Right hindlimb (tissue), 1 donor: Measurements from ENCODE around the gene KCNK2.
A peak's percentile ranks its signal among the peaks of the same experiment; 100 is the strongest.

ENCODE experiments used
- DNase-seq: peaks from one replicate; pipeline ENCODE4 v3.0.0-alpha.2; 2018

The KCNK2 gene

DNA sequence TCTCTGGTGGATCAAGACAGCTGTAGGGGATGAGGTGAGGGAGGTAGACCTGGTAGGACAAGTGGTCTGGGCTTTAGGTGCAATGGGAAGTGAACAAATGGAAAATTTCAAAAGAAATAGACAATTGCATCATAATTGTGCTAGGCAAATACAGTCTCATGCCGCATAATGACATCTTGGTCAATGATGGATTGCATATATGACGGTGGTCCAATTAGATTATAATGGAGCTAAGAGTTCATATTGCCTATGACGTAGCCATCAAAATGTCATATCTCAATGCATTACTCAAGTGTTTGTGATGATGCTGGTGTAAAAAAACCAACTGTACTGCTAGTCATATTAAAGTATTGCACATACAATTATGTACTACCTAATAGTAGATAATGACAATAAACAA lies 19.0 kb downstream of the KCNK2 start:
- DNase-seq = no peak

DNA sequence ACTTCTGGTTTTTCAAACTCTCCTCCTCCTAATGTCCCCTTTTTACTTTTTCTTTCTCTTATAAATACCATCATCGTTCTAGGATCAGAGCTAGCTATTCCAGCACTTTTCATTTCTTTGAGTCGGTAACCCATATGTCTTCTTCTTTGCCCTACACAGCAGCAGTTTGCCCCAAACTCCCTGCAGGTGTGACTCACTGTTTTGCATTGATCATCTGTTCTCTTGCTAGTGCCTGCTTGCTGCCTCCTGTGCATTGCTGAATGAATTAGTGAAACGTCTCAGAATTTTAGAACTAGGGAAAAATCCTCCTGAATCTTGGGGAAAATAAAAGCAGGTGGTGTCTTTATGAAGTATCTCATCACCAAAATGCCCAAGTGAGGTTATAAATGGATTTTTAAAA lies 21.7 kb downstream of the KCNK2 start:
- DNase-seq = no peak

DNA sequence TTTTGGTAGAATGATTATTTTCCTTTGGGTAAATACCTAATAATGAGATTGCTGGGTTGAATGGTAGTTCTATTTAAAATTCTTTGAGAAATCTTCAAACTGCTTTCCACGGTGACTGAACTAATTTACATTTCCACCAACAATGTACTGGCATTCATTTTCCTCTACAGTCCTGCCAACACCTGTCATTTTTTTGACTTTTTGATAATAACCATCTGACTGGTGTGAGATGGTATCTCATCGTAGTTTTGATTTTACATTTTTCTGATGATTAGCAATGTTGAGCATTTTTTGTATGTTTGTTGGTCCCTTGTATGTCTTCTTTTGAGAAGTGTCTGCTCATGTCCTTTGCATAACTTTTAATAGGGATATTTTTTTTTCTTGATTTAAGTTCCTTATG lies 23.5 kb downstream of the KCNK2 start:
- no peak for DNase-seq

DNA sequence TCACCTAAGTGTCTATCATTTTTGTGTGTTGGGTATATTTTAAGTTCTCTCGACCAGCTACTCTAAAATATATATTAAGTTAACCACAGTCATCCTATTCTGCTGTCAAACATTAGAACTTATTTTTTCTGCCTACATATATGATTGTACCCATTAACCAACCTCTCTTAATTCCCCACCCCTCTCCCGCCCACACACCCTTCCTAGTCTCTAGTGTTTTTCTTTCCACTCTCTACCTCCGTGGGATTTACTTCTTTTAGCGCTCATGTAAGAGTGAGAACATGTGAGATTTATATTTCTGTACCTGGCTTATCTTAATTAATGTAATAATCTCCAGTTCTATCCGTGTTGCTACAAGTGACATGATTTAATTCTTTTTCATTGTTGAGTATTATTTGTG lies 26.6 kb downstream of the KCNK2 start:
- DNase-seq = no peak

DNA sequence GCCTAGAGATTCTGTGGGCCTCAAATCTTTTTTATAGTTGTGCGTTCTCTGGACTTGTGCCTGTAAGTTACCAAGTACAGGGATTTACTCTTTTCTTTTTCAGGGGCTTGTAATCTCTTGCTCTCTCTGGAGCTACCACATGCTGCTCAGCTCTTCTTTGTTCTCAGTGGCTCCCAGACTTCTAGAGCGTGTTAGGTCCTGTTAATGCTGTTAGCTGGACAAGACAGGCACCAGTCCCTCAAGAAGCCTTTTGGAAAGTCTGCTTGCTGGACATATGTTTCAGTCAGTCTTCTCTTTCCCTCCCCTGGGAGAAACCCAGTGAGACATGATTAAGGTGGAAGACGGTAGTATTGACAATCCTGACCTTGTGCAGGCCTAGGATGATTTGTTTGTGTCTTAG lies 29.4 kb downstream of the KCNK2 start:
- DNase-seq = no peak

DNA sequence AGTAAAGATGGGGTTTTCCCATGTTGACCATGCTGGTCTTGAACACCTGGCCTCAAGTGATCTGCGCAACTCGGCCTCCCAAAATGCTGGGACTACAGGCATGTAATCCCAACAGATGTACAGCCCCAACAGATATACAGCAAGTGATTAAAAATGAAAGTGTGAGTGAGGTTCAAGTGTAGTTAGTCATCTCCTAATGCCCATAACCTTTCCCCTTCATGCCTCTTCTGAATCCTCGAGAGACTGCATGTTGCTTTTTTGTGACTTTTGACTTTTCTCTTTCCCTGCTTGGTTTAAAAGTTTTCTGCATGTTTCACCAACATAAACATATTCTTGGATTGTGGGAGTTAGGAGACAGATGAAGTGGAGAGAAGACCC lies 31.2 kb downstream of the KCNK2 start:
- no peak for DNase-seq

DNA sequence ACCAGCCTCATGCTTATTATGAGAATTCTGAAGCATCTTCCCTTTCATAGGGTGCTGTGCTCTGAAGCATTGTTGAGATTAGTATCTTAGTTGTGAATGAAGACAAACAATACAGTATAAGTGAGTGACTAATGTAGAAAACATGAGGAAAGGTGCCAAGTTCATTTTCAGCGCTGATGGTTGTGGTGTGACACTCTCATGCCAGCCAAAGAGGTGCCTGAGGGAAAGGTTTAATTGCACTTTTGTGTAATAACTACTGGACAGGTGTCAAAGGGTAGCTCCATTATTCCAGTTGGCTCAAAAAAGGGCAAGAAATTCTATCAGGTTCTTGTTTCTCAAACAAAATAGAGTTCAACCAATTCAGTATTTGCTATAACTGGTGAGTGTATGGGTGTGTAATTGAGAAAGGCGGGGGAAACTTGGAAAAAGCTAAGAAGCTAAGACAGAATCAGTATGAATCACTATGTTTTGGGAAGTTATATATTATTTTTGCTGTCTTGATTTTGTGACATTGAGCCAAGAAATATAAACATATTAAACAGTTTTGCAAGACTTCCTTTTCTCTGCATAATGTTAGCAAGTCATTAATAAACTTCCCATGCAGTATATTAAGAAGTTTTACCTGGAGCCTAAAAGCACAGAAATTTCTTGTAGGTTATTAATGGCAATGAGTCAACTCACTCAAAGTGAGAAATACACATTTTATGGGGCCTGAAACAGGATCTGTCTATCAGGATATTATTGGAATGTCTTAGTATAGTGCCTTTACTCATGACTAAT lies 31.8 kb downstream of the KCNK2 start:
- no peak for DNase-seq

DNA sequence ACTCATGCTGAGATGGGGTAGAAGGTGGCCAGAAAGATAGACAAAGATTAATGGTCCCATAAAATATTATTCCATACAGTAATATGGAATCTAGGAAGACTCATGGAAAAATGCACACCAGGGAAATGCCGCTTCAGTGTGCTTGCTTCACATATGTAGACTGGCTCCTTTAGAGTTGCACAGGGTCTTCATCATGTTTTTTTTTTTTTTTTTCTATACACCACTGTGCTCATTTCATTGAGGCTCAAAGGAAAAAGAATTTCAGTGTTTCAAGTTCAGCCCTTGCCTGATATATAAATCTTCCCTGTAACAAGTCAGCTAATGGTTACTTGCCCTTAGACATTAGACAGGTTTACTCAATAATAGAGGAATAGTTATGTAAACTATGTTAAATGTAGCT lies 33.2 kb downstream of the KCNK2 start:
- DNase-seq = no peak

DNA sequence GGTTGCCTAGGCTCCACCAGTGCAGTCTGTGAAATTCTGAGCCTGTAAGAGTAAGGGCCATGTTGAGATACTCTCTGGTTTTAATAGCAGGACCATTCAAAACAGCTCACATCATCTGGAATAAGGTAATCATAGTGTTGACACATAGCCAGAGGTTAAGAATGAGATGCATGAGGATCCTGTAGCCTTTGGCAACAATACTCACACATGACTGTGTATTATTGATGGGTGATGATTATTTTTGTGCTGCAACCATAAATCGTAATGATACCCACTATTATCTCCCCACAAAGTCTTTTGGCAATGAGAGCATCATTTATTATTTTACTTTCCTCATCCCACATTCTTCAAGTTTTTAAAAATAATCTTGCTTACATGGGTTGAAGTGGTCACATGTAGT lies 35.5 kb downstream of the KCNK2 start:
- no peak for DNase-seq

DNA sequence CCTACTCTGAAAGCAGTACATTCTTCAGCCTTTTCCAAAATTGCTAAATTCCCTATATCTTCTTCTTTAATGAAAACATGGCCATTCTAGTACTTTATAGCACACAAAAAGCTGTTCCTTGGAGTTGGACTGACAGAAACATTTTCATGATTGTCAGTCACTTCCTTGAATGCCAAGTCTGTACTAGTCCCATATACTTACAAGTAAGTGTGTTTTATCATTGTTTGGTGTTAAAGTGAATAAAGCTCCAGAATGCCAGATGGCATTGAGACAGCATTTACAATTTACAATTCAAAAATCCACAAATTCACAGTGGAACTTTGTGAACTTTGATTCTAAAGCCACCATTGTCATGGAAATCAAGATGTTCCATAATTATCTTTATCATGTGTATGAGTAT lies 36.5 kb downstream of the KCNK2 start:
- DNase-seq = no peak

DNA sequence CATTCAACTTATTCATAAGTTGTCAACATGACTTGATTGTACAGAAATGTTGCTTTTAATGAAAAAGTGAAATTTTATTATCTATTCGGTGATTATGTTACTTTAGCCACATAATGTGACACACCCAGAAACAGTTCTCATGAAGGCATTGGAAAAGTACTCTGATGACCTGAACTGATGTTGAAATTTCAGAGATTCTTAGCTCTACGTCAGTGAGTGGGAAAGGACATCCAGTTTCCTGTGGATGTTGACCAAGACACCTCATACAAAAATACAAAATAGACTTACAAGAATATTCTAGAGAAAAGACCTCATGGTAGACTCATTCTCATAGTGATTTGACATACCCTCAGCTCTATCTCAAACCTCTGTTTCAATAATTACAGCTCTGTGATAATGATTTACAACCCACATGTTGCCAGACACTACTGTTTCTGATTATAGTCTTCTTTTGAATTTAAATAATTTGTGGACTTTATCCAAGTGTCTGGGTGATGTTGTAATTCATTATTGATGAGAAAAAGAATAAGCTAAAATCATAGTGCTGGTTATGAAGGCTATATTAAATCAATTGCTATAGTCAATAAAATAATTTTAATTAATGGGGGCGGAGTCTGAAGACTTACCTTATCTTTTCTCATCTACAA lies 37.3 kb downstream of the KCNK2 start:
- DNase-seq = no peak

DNA sequence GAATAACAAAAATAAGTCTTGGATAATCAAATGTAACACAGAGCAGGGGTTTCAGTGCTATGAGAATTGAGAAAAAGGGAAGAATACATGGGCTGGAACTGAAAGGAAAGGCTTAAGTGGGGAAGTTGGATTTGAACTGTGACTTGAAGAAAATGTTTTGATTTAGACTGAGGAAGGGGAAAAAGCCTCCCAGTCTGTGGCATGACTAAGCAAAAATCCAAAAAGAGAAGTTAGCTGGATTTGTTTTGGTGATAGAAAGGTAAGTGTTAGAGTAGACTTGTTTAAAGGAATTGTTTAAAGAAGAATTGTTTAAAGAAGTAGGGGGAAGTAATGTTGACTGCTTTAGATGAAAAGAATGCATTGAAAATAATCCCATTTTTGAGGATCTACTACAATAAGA lies 46.0 kb downstream of the KCNK2 start:
- DNase-seq = no peak

DNA sequence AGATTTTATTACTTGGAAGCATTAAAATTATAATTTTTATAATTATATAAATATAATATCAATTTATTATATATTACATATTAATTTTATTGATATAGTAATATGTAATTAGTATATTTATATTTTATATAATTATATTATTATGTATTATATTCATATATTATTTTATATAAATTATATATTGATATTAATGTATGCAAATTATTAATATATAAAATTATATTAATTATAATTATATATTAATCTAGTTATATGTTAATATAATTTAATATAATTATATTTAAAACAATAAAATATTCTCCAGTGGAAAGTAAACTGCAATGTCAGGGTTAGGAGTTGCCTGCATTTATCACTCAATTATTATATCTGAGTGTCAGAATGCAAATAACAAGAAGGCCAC lies 48.8 kb downstream of the KCNK2 start:
- DNase-seq = no peak

DNA sequence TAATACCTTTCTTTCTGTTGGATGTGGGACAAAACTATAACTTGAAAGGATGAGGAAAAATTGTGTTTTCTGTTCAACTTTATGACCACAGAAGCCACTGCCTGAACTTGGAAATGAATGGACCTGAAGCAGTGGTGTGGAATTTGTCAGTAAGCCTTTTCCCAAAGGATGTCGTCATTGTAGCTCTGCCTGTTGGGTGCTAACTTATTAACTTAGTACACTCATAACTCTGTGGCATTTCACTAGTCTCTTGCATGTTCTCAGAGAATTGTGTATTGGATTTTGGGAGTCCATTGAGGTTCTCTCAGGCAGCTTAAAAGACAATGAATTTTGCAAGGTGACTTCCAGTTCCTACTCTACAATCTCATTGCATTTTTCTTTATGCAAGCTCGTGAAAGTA lies 49.6 kb downstream of the KCNK2 start:
- no peak for DNase-seq

DNA sequence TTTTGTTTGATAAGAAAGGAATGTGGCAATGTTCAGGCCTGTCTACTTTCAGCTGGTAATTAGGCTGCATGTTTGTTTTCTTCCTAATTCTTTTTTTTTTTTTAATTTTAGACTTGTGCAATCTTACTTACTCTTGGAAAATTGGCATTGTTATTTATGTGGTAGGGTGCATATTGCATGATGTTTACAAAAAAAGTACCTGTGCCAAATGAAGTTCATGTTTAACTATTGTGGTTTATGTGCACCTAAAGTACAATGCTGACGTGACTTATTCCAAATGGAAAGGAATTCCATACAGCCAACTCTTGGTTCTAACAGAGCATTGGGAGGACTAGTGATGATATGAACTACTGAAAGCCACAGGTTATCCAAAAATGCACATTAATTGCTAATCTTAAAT lies 51.0 kb downstream of the KCNK2 start:
- no peak for DNase-seq

DNA sequence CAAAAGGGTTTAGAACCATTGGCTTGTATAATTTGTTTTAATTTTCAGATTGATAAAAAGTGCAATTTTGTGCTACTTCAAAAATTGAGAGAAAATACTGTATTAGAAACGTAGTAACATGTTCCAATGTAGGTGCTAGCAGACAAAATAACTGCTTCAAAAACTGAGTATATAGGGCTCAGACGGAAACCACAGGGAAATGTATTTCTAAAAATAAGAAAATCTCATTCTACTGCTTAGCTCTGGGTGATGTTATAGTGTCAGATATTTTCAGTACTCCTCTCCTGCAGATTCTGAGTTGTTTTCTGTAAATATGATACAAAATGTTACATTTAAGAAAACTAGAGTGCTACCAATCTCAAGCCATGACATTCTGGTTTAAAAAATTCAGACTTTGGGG lies 55.4 kb downstream of the KCNK2 start:
- DNase-seq = no peak

DNA sequence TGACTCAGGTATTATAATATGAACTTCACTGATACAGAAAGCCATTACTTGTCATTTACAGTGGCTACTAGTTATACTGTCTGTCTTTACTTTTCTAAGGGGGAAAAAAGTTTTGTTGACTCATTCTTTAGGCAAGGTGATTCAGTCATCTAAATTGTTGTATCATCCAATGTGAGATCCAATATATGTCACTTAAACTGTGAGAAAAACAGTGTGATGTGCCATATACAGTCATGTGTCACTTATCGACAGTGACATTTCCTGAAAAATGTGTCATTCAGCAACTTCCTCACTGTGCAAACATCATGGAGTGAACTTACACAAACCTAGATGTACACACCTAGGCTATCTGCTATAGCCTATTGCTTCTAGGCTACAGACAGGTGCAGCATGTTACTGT lies 57.6 kb downstream of the KCNK2 start:
- no peak for DNase-seq

DNA sequence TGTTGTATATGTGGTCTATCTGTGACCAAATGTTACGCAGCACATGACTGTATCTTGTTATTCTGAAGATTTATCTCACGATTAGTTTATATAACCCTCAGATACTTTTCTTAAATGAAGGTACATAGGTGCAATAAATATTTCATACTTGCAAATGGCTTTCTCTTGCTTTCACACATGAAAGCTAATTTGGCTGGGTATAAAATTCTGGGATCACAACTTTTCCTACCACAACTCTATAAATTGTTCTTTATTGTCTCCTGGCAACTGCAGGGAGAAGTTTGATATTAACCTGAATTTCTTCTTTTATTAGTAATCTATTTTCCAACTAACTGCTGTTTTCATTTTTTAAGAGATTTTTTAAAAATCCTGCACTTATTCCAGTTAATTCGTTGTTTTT lies 58.9 kb downstream of the KCNK2 start:
- no peak for DNase-seq

DNA sequence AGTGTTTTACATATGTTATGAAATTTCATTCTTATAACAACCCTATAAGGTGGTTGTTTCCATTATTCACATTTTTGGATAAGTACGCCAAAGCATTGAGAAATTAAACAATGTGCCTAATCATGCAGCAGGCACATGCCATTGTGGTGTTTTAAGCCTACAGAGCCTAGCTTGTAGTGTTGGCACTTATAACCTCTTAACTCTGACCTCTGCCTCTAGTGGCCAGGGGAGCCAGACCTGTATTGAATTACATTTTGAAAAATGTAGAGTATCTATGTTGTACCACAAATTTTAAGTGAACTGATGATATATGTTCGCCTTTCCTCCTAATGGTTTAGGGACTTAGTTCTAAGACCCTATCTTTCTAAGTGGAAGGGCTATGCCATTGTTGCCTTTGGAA lies 61.0 kb downstream of the KCNK2 start:
- DNase-seq = no peak

DNA sequence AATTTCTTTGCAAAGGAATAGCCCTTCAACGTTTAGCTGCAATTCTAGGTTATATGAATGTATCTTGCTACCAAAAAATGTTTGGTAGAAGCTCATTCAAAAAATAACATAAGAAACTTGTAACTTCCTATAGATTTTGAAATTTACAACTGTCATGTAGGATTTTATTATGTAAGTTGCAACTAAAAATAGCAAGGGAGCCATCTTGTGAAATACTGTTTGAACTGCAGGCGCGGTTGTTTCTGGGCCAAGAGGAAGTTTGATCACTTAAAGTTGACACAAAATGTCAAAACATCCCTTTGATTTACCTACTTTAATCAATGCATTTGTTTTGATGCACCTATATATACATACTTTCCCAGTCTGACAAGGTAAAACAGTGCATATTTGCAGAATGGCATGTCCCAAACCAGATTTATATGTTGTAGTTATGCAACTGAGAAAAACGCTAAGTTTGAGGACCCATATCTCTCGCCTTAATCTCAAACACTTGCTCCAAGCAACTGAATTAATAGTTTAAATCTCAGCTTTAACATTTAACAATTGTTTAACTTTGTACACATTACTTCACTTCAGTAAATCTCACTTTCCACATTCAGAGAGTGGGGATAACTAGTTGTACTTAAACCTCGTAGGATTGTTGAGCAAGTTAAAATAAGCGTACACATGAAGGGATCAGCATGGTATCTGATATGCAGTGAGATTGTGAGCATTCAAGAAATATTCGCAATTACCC lies 63.9 kb downstream of the KCNK2 start:
- DNase-seq = no peak

DNA sequence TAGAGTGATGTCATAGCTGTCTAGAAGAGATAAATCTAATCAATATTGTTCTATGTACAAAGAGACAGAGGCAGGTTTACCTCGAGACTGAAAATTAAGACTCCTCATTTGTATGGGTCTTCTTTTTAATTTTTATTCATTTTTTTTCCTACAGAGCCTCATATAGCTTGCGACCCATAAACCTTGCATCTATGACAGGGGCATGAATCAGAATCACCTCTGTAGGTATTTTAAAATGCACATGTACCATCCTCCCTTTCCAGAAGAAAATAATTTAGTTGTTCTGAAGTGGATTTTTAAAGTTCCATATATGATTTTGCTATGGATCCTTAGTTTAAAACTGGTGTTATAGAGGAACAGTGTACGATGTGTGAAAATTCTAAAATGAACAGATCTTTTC lies 64.5 kb downstream of the KCNK2 start:
- no peak for DNase-seq

DNA sequence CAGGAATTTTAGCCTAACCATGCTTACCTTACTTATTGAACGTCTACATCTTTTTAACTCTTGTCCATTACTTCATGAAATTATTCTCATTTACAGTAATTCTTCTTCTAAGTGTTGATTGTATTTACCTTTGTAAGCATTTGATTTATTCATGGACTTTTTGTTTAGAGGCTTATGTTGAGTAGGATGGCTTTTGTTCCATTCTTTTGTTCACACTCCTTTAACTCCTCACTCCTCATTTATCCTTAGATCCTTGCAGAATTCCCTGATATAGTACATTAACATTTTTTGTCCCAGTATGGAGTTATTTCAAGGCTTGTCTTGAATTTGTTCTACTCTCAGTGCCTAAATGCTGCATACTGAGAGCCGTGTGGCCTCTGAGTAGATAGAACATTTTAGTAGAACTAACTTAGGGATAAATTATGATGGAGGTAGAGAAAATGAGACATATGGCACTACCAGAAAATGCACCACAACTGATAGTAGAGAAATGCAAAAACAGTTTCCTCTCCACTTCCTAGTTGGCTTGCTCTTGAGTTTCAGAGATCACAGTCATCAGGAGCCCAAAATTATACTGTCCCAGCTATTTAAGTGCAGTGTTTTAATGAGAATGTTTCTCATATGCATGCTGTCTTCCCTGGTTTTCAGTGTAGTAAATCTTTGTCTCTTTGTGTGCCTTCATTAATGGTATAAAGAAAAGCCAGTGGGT lies 69.5 kb downstream of the KCNK2 start:
- DNase-seq = no peak

DNA sequence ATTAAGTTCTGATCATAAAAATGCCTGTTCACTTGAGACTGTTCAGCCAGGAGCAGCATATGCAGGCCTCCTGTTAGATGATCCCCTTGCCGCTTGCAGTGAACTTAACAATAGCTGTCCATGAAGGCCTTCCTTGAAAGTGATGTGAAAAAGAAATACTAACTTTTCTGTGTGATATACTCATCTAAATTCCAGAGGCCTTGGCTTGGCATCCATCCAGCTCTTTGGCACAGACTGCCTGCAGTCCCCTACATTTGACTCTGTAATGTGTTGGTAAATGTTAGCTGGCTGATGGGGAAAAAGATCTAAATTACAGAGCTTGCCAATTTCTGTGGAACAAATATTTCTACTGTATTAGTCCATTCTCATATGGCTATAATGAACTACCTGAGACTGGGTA lies 73.7 kb downstream of the KCNK2 start:
- peak; percentile 21 for DNase-seq

DNA sequence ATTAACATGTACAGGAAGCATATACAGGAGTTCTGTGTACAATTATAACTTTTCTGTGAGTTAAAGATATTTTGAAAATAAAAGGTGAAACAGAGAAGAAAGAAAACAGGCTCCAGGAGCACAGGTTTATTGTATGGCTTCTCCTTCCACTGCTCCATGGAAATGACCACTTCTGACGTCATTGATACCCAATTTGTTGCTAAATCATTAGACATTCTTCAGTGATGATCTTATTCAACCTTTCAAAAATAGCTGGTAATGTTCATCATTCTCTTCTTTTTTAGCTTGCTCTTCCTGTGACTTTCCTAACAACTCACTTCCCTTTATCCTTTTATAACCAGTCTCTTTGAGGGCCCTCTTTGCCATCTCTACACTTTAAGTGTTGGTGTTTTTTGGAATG lies 77.8 kb downstream of the KCNK2 start:
- no peak for DNase-seq
